IMR-90 (cell line): ENCODE results near the gene OR52K2.
"Not testable (repeated sequence)": the region's sequence is repeated elsewhere in the genome, so short reads cannot be mapped to it uniquely, and the experiment has no call there.

Source experiments
- MXI1 ChIP-seq: IDR thresholded peaks from 2 replicates; pipeline ENCODE4 v1.6.1; 2012; ENCODE audit warnings: low read depth, mild to moderate bottlenecking, low read length, moderate library complexity, borderline replicate concordance
- POLR2A ChIP-seq: IDR thresholded peaks from 2 replicates; pipeline ENCODE4 v1.6.1; 2012; ENCODE audit warnings: mild to moderate bottlenecking, low read depth, low read length
- TF ChIP-seq, protein P1 (sequence below): conservative IDR thresholded peaks from 2 replicates; pipeline ENCODE4 v1.5.1; 2012; ENCODE audit warnings: mild to moderate bottlenecking, low read depth, low read length, improper control_type of control experiment

- not testable (repeated sequence) for TF ChIP-seq MXI1, POLR2A
- TF ChIP-seq, protein P1, sequence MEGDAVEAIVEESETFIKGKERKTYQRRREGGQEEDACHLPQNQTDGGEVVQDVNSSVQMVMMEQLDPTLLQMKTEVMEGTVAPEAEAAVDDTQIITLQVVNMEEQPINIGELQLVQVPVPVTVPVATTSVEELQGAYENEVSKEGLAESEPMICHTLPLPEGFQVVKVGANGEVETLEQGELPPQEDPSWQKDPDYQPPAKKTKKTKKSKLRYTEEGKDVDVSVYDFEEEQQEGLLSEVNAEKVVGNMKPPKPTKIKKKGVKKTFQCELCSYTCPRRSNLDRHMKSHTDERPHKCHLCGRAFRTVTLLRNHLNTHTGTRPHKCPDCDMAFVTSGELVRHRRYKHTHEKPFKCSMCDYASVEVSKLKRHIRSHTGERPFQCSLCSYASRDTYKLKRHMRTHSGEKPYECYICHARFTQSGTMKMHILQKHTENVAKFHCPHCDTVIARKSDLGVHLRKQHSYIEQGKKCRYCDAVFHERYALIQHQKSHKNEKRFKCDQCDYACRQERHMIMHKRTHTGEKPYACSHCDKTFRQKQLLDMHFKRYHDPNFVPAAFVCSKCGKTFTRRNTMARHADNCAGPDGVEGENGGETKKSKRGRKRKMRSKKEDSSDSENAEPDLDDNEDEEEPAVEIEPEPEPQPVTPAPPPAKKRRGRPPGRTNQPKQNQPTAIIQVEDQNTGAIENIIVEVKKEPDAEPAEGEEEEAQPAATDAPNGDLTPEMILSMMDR: not testable (repeated sequence)
These were observed 42.9 kb upstream of the OR52K2 start for GRCh38 chr11:4406206-4406605.
